ENCODE results near the gene CSNK2A1.
A peak's percentile ranks its signal among the peaks of the same experiment; 100 is the strongest.

The CSNK2A1 gene

GRCh38 chr20:431012-431904, 112.3 kb downstream of the CSNK2A1 start:
- Histone ChIP-seq H3K27ac (ENCODE audit: low read length) (no peak overlapping the region), H3K4me2 (ENCODE audit: low read length) (no peak overlapping the region), H3K4me1 (ENCODE audit: low read length) (peaks cover 14% of the 10 kb centered on the region), H3K9ac (ENCODE audit: low read length) (no peak overlapping the region), H3K79me2 (ENCODE audit: low read length) (no peaks in the 10 kb centered on the region), H3K4me3 (ENCODE audit: low read length) (no peak overlapping the region), H3K36me3 (replicated peaks; ENCODE audit: low read depth, low read length) (peaks cover 50% of the 10 kb centered on the region), H3K9me3 (ENCODE audit: insufficient read depth, low read length) (no peaks in the 10 kb centered on the region), H2AFZ (ENCODE audit: low read depth, low read length) (no peak overlapping the region), H3K27me3 (ENCODE audit: low read depth, low read length) (no peaks in the 10 kb centered on the region), H4K20me1 (ENCODE audit: insufficient read depth, low read length) (no peaks in the 10 kb centered on the region)
- TF ChIP-seq CTCF (IDR thresholded peaks at IDR 0.05; ENCODE audit: low read depth, low read length) (peak; percentile 62), EZH2phosphoT487 (IDR thresholded peaks at IDR 0.05; ENCODE audit: low read depth) (no peak)

- Histone ChIP-seq H4K20me1 (ENCODE audit: insufficient read depth, low read length) (no peaks in the 10 kb centered on the region), H3K27ac (ENCODE audit: low read length) (no peak overlapping the region)
Observed at GRCh38 chr20:430091-430999, 113.2 kb downstream of the CSNK2A1 start.

GRCh38 chr20:428658-429200, 114.9 kb downstream of the CSNK2A1 start:
- Histone ChIP-seq H3K27ac (ENCODE audit: low read length) (no peak overlapping the region), H2AFZ (ENCODE audit: low read depth, low read length) (no peak overlapping the region), H3K4me2 (ENCODE audit: low read length) (no peak overlapping the region), H3K9me3 (ENCODE audit: insufficient read depth, low read length) (no peaks in the 10 kb centered on the region), H3K79me2 (ENCODE audit: low read length) (no peaks in the 10 kb centered on the region), H3K36me3 (replicated peaks; ENCODE audit: low read depth, low read length) (peaks cover 36% of the 10 kb centered on the region), H3K9ac (ENCODE audit: low read length) (no peak overlapping the region), H3K4me1 (ENCODE audit: low read length) (peaks cover 6% of the 10 kb centered on the region), H3K4me3 (ENCODE audit: low read length) (no peak overlapping the region), H4K20me1 (ENCODE audit: insufficient read depth, low read length) (no peaks in the 10 kb centered on the region), H3K27me3 (ENCODE audit: low read depth, low read length) (no peaks in the 10 kb centered on the region)
- TF ChIP-seq CTCF (IDR thresholded peaks at IDR 0.05; ENCODE audit: low read depth, low read length) (no peak), EZH2phosphoT487 (IDR thresholded peaks at IDR 0.05; ENCODE audit: low read depth) (no peak)

More at GRCh38 chr20:430091-430999, 113.2 kb downstream of the CSNK2A1 start:
- Histone ChIP-seq H3K4me2 (ENCODE audit: low read length) (no peak overlapping the region), H3K9ac (ENCODE audit: low read length) (no peak overlapping the region), H3K27me3 (ENCODE audit: low read depth, low read length) (no peaks in the 10 kb centered on the region), H3K79me2 (ENCODE audit: low read length) (no peaks in the 10 kb centered on the region), H2AFZ (ENCODE audit: low read depth, low read length) (no peak overlapping the region), H3K9me3 (ENCODE audit: insufficient read depth, low read length) (no peaks in the 10 kb centered on the region), H3K4me1 (ENCODE audit: low read length) (peaks cover 14% of the 10 kb centered on the region), H3K4me3 (ENCODE audit: low read length) (no peak overlapping the region), H3K36me3 (replicated peaks; ENCODE audit: low read depth, low read length) (peaks cover 41% of the 10 kb centered on the region)
- TF ChIP-seq EZH2phosphoT487 (IDR thresholded peaks at IDR 0.05; ENCODE audit: low read depth) (no peak), CTCF (IDR thresholded peaks at IDR 0.05; ENCODE audit: low read depth, low read length) (no peak)
